ENCODE data around the gene S100A16.

DNA sequence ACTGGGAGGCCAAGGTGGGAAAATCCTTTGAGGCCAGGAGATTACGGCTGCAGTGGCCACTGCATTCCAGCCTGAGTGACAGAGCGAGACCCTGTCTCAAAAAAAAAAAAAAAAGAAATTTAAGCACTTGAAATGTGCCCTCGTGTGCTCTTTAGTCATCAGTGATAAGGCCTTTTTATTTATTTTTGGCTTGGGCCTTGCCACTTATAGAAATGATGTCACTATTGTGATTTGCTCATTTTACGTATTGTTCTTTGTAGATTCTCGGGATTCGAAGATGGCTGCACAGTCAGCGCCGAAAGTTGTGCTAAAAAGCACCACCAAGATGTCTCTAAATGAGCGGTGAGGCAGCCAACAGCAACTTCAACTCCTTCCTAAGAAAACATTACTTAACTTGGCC is 23.4 kb upstream of the S100A16 start:
- TF ChIP-seq CTCF (IDR thresholded peaks at IDR 0.05) (no peak), FOSB (CRISPR knock-in tag; IDR thresholded peaks at IDR 0.05) (no peak)

All from A549 (cell line).